Mononuclear cell (primary cell): ENCODE measurements around the gene PHKB. TPM values are rescaled to one million over a fixed set of nuclear protein-coding genes. Genes with fewer than 3 reads are reported as not detected.

ENCODE experiments used
- H3K27me3 ChIP-seq: 2 replicates; pipeline ENCODE4 v1.6.0; 2011; ENCODE audit warnings: low read length, control low read depth; ENCODE audit not compliant: insufficient read depth
- H3K4me1 ChIP-seq: 2 replicates; pipeline ENCODE4 v1.5.1; 2011; ENCODE audit warnings: mild to moderate bottlenecking, low read length, control low read depth; ENCODE audit not compliant: insufficient read depth
- H3K4me3 ChIP-seq: 2 replicates; pipeline ENCODE4 v1.5.1; 2011; ENCODE audit warnings: mild to moderate bottlenecking, low read length, moderate library complexity
- H3K9me3 ChIP-seq: 2 replicates; pipeline ENCODE4 v1.5.1; 2011; ENCODE audit warnings: low read depth, mild to moderate bottlenecking, control low read depth, low read length
- total RNA-seq: library from RNA; depleted of rRNA; stranded (reverse); fragments of >200 nt; gene quantifications from one replicate; pipeline ENCODE4 v1.2.3, GENCODE V29; 2012

PHKB gene
- total RNA-seq, 1 donor: 52.1 TPM

GRCh38 chr16:47481698-47482374 is 20.7 kb downstream of the PHKB start:
- H3K4me3 ChIP-seq: no peak overlapping the region
- H3K4me1 ChIP-seq: no peaks in the 10 kb centered on the region
- H3K27me3 ChIP-seq: no peaks in the 10 kb centered on the region
- H3K9me3 ChIP-seq: no peaks in the 10 kb centered on the region

- H3K4me1 ChIP-seq: no peaks in the 10 kb centered on the region
Measured at GRCh38 chr16:47483616-47484015, 22.5 kb downstream of the PHKB start.

DNA sequence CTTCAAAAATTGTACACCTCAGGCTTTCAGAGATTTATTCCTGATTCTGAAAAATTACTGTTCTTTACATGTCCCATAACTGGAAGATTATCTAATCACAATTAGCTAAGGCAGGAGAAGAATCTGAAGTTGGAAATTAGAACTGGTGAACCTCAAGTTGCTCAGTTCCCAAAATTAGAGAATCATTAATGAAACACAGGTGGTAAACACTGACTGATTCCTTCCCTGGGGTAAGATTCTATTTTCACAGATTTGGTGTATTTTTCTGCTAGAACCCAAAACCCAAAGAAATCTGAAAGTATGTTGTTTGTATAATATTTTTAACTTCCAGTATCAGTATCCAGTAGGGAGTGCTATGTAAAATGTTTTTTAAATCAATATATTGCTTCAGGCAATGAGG is 25.7 kb downstream of the PHKB start:
- no peak overlapping the region for H3K4me3 ChIP-seq
- no peaks in the 10 kb centered on the region for H3K9me3 ChIP-seq
- no peaks in the 10 kb centered on the region for H3K27me3 ChIP-seq

More at GRCh38 chr16:47483616-47484015, 22.5 kb downstream of the PHKB start:
- Histone ChIP-seq H3K9me3 (no peaks in the 10 kb centered on the region), H3K4me3 (no peak overlapping the region), H3K27me3 (no peaks in the 10 kb centered on the region)

DNA sequence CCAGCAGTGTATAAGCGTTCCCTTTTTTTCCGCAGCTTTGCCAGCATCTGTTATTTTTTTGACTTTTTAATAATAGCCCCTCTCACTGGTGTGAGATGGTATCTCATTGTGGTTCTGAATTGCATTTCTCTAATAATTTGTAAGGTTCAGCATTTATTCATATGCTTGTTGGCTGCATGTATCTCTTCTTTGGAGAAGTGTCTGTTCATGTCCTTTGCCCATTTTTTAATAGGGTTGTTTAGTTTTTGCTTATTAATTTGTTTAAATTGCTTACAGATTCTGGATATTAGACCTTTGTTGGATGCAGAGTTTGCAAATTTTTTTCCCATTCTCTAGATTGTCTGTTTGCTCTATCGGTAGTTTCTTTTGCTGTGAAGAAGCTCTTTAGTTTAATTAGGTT is 26.9 kb downstream of the PHKB start:
- no peak overlapping the region for H3K4me3 ChIP-seq
- no peaks in the 10 kb centered on the region for H3K27me3 ChIP-seq
- H3K9me3 ChIP-seq: no peaks in the 10 kb centered on the region
- H3K4me1 ChIP-seq: peaks cover 16% of the 10 kb centered on the region

More for the DNA sequence above, 25.7 kb downstream of the PHKB start:
- H3K4me1 ChIP-seq: peaks cover 4% of the 10 kb centered on the region

GRCh38 chr16:47490471-47490870 is 29.3 kb downstream of the PHKB start:
- no peaks in the 10 kb centered on the region for H3K27me3 ChIP-seq
- peaks cover 25% of the 10 kb centered on the region for H3K4me1 ChIP-seq
- no peak overlapping the region for H3K4me3 ChIP-seq
- no peaks in the 10 kb centered on the region for H3K9me3 ChIP-seq

DNA sequence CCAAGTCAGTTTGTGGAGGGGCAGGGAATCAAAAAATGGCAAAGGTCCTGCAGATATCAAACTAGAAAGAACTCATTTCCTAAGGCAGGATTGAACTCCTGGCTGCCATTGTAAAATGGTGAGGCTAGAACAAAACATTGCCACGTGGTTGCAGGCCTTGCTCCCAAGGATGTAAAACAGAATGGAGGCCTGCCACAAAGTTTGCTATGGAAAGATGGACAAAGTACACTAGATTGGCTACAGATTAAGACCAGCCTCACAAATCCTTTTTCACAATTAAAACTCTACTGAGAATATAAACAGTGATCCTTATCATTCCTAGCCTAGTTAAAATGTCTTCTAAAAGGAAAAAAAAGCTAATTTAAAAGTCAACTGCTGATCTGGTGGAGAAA is 30.9 kb downstream of the PHKB start:
- Histone ChIP-seq H3K4me1 (peaks cover 25% of the 10 kb centered on the region), H3K4me3 (no peak overlapping the region), H3K9me3 (no peaks in the 10 kb centered on the region)

GRCh38 chr16:47492428-47493377 is 31.6 kb downstream of the PHKB start:
- Histone ChIP-seq H3K9me3 (no peaks in the 10 kb centered on the region), H3K4me1 (peaks cover 25% of the 10 kb centered on the region), H3K27me3 (no peaks in the 10 kb centered on the region), H3K4me3 (peak overlapping the region; percentile 28)

More for the DNA sequence above, 30.9 kb downstream of the PHKB start:
- no peaks in the 10 kb centered on the region for H3K27me3 ChIP-seq

DNA sequence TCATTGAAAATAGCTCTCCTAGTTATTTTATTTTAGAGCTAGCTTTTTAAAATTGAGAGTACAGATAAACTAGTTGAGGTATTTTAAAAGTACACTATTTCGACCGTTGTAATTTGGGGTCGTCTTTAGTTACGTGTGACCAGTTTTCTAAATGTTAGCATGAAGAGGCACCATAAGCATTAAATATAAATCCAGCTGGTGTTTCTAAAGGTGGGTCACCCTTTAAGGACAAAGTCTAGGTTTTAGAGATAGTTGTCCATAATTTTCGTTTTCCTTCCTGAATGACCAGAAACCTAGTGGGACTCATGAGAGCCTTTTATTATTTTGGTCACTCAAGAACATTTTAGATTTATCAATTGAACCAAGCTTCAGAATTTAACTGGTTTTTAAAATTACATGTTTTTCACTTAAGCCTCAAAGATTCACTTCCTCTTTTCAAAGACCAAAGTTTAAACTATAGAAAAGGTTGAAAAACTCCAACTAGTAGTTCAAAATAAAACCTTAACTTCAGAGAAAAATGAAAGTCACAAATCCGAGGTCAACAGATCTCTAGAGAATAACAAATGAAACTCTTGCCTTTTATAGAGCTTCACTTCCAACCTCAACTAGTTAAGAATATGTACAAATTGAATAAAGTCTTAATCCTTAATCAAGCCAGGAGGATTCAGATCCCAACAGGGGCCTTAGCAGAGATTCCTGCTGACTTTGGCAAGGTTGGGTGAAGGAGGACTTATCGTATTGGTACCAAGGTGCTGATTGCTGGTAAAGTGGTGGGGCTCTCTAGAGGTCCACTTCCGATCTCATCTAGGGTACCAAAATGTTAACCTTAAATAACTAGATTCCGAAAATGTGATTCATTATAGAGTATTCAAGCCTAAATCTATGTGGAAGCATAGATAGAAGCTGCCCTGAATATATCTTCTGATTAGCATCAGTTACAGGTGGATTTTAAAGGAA is 32.5 kb downstream of the PHKB start:
- Histone ChIP-seq H3K9me3 (no peaks in the 10 kb centered on the region), H3K4me3 (peak overlapping the region; percentile 28), H3K27me3 (no peaks in the 10 kb centered on the region), H3K4me1 (peaks cover 25% of the 10 kb centered on the region)

- no peaks in the 10 kb centered on the region for H3K27me3 ChIP-seq
- H3K9me3 ChIP-seq: no peaks in the 10 kb centered on the region
- peaks cover 3% of the 10 kb centered on the region for H3K4me1 ChIP-seq
- H3K4me3 ChIP-seq: no peak overlapping the region
Measured at GRCh38 chr16:47499080-47499699, 38.1 kb downstream of the PHKB start.

DNA sequence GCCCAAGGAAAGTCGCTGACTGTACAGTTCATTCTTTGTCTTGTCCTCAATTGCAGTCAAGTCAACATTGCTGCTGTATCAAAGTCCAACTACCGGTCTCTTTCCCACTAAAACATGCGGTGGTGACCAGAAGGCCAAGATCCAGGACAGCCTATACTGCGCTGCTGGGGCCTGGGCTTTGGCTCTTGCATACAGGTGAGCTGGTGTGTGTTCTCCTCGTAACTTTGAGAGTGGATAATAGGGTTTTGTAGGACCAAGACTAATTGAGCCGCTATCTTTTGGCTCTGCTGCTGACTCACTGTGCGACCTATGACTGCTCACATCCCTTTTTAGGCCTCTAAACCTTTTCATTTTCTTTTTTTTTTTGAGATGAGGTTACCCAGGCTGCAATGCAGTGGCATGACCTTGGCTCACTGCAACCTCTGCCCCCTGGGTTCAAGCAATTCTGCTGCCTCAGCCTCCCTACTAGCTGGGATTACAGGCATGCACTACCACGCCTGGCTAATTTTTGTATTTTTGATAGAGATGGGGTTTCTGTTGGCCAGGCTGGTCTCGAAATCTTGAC is 38.7 kb downstream of the PHKB start:
- Histone ChIP-seq H3K27me3 (no peaks in the 10 kb centered on the region), H3K9me3 (no peaks in the 10 kb centered on the region), H3K4me3 (no peak overlapping the region), H3K4me1 (no peaks in the 10 kb centered on the region)

- Histone ChIP-seq H3K27me3 (no peaks in the 10 kb centered on the region), H3K4me1 (no peaks in the 10 kb centered on the region)
Measured at GRCh38 chr16:47503936-47504335, 42.8 kb downstream of the PHKB start.

DNA sequence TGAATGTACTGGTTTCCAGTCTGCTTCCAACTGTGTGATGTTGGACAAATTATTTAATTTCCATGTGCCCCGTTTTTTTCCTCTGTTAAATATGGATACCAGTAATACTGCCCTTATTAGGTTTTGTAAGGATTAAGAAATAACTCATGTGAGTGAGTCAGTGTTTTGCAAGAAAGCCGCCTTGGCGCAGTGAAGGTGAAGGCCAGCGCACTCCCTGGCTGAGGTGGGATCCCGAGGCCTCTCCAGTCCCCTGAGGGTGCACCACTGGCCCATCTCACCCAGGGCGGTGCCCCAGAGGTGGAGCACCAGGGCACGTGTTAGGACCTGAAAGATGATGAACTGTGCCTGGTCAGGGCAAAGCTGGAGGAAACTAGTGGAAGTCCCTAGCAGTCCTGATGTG is 43.5 kb downstream of the PHKB start:
- Histone ChIP-seq H3K4me1 (no peaks in the 10 kb centered on the region), H3K9me3 (no peaks in the 10 kb centered on the region), H3K4me3 (no peak overlapping the region), H3K27me3 (no peaks in the 10 kb centered on the region)

More at GRCh38 chr16:47503936-47504335, 42.8 kb downstream of the PHKB start:
- Histone ChIP-seq H3K9me3 (no peaks in the 10 kb centered on the region), H3K4me3 (no peak overlapping the region)

GRCh38 chr16:47506800-47507199 is 45.7 kb downstream of the PHKB start:
- no peaks in the 10 kb centered on the region for H3K9me3 ChIP-seq
- H3K4me1 ChIP-seq: no peaks in the 10 kb centered on the region
- H3K4me3 ChIP-seq: no peak overlapping the region
- H3K27me3 ChIP-seq: no peaks in the 10 kb centered on the region

- Histone ChIP-seq H3K4me3 (no peak overlapping the region), H3K9me3 (no peaks in the 10 kb centered on the region), H3K27me3 (no peaks in the 10 kb centered on the region), H3K4me1 (no peaks in the 10 kb centered on the region)
Measured at GRCh38 chr16:47507701-47508100, 46.6 kb downstream of the PHKB start.
